ENCODE data around the gene CAMK4.

The CAMK4 gene

GRCh38 chr5:111223787-111224560, at the start of gene CAMK4:
CAMK4 (plus strand) TSS chr5:111224384; CDS start chr5:111224484, 100 bp downstream.
- DNase-seq (ENCODE audit: low read depth), result peak; percentile 77

- no peak for DNase-seq (ENCODE audit: low read depth)
These were observed 41.1 kb upstream of the CAMK4 start for GRCh38 chr5:111183064-111183463.

- no peak for DNase-seq (ENCODE audit: low read depth)
These were observed 37.1 kb upstream of the CAMK4 start for GRCh38 chr5:111187079-111187478.

- no peak for DNase-seq (ENCODE audit: low read depth)
These were observed 30.1 kb upstream of the CAMK4 start for GRCh38 chr5:111194053-111194452.

- DNase-seq (ENCODE audit: low read depth), result no peak
These were observed 29.3 kb upstream of the CAMK4 start for GRCh38 chr5:111194925-111195324.

GRCh38 chr5:111197523-111197922, 26.7 kb upstream of the CAMK4 start:
- no peak for DNase-seq (ENCODE audit: low read depth)

- DNase-seq (ENCODE audit: low read depth), result no peak
These were observed 25.8 kb upstream of the CAMK4 start for GRCh38 chr5:111198281-111198966.

- no peak for DNase-seq (ENCODE audit: low read depth)
These were observed 23.4 kb upstream of the CAMK4 start for GRCh38 chr5:111200828-111201227.

GRCh38 chr5:111201705-111202104, 22.5 kb upstream of the CAMK4 start:
- no peak for DNase-seq (ENCODE audit: low read depth)

- no peak for DNase-seq (ENCODE audit: low read depth)
These were observed 12.8 kb upstream of the CAMK4 start for GRCh38 chr5:111211341-111211740.

GRCh38 chr5:111214052-111214742, 10.0 kb upstream of the CAMK4 start:
- no peak for DNase-seq (ENCODE audit: low read depth)

- DNase-seq (ENCODE audit: low read depth), result no peak
These were observed 8.2 kb upstream of the CAMK4 start for GRCh38 chr5:111215971-111216370.

- no peak for DNase-seq (ENCODE audit: low read depth)
These were observed 3.0 kb upstream of the CAMK4 start for GRCh38 chr5:111221139-111221538.

- DNase-seq (ENCODE audit: low read depth), result no peak
These were observed 940 bp upstream of the CAMK4 start for GRCh38 chr5:111223101-111223786.

GRCh38 chr5:111224561-111225345, 569 bp downstream of the CAMK4 start:
- DNase-seq (ENCODE audit: low read depth), result no peak

GRCh38 chr5:111225926-111226325, 1.7 kb downstream of the CAMK4 start:
- no peak for DNase-seq (ENCODE audit: low read depth)

GRCh38 chr5:111226556-111226955, 2.4 kb downstream of the CAMK4 start:
- no peak for DNase-seq (ENCODE audit: low read depth)

- DNase-seq (ENCODE audit: low read depth), result no peak
These were observed 3.1 kb downstream of the CAMK4 start for GRCh38 chr5:111227226-111227782.

- peak; percentile 16 for DNase-seq (ENCODE audit: low read depth)
These were observed 3.6 kb downstream of the CAMK4 start for GRCh38 chr5:111227801-111228200.

GRCh38 chr5:111228520-111229220, 4.5 kb downstream of the CAMK4 start:
- DNase-seq (ENCODE audit: low read depth), result no peak

All from activated T-helper 1 cell treated with Interleukin-2 at 50 U/mL for 16 hours (primary cell).